ENCODE data around the gene MORC2.

The MORC2 gene

DNA sequence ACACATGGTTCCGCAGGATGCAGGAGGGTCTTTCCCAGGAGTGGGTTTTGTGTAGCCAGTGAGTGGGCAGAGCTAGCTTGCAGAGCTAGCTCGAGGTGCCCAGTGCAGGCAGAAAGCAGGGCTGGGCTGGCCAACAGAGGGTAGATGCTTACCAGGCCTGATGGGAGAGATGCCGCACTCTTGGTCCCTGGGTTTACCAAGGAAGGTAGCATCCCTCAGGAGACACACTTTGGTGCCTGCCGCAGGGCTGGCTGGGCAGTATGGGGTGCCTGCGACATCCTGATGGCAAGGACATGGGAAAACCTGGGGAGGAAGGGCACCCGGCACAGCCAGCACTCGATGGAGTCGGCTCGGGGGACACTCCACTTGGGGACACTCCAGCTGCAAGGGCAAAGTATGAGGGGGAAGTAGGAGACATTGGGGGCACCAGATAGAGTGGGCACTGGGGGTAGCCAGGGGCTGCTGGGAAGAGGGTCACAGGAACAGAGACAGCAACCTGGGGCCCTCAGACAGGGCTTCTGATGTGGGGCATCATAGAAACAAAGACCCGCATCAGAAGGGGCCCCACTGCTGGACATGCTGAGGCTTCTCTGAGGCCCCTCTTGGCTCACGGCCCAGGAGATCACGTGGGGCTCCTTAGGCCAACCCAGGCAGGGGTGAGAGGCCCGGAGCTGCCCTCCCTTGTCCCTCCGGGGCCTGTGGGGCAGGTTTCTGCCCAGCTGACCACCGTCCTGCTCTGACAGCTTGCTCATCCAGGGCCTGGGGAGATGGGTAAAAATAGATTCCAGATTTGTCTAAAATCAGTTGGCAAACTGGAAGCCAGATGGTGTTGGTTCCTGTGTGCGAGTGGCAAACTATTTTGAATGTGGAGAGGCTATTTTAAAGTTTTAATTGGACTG lies 89.8 kb downstream of the MORC2 start:
- peak; percentile 39 for DNase-seq
- H3K9me3 ChIP-seq = no peaks in the 10 kb centered on the region
- peaks cover 4% of the 10 kb centered on the region for H3K4me1 ChIP-seq
- TF ChIP-seq CTCF (IDR thresholded peaks at IDR 0.05; ENCODE audit: low read depth, low read length) = no peak
- no peak overlapping the region for H3K4me3 ChIP-seq (ENCODE audit: low read depth, low read length)
- no peaks in the 10 kb centered on the region for H3K27me3 ChIP-seq
- H3K36me3 ChIP-seq = no peaks in the 10 kb centered on the region

DNA sequence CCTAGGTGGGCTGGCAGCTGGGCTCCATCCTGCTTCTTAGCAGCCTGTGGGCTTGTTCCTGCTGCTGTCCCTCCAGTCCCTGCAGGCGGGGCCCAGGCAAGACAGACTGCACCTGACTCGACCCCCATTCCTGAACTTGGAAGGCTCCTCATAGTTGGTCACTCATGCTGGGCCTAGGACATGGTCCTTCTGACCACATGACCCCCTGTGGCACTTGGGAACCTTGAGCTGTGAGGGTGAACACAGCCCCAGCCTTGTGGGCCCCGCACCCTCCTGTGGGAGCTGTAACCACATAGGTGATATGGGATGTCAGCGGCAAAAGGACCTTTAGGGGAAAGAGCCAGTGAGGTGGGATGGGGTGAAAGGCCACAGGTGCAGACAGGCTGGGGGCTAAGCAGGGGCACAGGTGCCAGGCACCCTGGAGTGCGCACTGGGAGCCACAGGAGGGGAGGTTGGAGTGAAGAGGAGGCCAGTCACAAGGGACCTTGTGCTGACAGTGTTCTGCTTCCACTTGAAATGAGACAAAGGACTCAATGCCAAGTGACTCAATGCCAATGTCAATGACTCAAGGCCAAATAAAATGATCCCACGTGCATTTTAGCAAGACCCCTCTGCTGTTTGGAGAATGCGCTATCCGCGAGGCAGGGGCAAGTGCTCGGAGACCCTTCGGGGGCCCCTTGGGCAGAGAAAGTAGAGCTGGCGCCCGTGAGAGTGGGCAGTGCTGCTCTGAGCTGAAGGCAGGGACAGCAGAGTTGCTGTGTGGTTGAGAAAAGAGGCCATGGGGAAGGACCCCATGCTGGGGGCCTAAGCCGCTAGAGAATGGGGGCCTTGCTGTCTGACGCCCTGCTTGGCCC lies 90.7 kb downstream of the MORC2 start:
- Histone ChIP-seq H3K4me3 (ENCODE audit: low read depth, low read length) (no peak overlapping the region), H3K36me3 (no peaks in the 10 kb centered on the region), H3K9me3 (no peaks in the 10 kb centered on the region), H3K4me1 (peaks cover 4% of the 10 kb centered on the region), H3K27me3 (no peaks in the 10 kb centered on the region)
- DNase-seq = no peak
- no peak for TF ChIP-seq CTCF (IDR thresholded peaks at IDR 0.05; ENCODE audit: low read depth, low read length)

GRCh38 chr22:30876915-30877553 lies 91.5 kb downstream of the MORC2 start:
- peak; percentile 54 for DNase-seq
- Histone ChIP-seq H3K4me3 (ENCODE audit: low read depth, low read length) (no peak overlapping the region), H3K4me1 (peaks cover 4% of the 10 kb centered on the region)

DNA sequence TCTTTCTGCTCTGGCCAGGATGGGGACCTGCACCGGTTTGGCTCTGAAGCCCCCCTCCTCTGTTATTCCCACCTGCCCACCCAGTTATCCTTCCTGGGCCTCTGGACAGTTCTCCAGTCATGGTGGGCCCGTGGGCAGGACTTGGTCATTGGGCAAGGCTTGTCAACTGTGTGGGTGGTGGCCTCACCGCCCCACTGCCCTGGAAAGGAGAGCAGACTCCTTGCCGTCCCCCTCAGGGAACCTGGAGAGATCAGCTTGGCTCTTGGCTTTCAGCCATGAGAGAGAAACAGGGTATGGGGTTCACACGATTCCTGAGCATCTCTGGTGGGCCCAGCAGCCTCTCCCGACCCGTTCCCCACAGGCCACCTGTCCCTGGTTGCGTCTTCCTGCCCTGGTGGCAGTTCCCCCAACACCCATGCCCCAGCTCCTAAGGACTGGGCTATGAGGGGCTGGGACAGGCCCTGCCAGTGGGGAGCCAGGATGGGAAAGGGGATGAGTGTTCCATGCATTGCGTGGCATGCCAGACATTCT lies 92.3 kb downstream of the MORC2 start:
- no peaks in the 10 kb centered on the region for H3K27me3 ChIP-seq
- no peak overlapping the region for H3K4me3 ChIP-seq (ENCODE audit: low read depth, low read length)
- H3K4me1 ChIP-seq = peaks cover 4% of the 10 kb centered on the region
- H3K36me3 ChIP-seq = no peaks in the 10 kb centered on the region
- TF ChIP-seq CTCF (IDR thresholded peaks at IDR 0.05; ENCODE audit: low read depth, low read length) = no peak
- no peaks in the 10 kb centered on the region for H3K9me3 ChIP-seq
- DNase-seq = no peak

More at GRCh38 chr22:30876915-30877553, 91.5 kb downstream of the MORC2 start:
- no peaks in the 10 kb centered on the region for H3K27me3 ChIP-seq
- no peaks in the 10 kb centered on the region for H3K9me3 ChIP-seq
- no peaks in the 10 kb centered on the region for H3K36me3 ChIP-seq
- no peak for TF ChIP-seq CTCF (IDR thresholded peaks at IDR 0.05; ENCODE audit: low read depth, low read length)

DNA sequence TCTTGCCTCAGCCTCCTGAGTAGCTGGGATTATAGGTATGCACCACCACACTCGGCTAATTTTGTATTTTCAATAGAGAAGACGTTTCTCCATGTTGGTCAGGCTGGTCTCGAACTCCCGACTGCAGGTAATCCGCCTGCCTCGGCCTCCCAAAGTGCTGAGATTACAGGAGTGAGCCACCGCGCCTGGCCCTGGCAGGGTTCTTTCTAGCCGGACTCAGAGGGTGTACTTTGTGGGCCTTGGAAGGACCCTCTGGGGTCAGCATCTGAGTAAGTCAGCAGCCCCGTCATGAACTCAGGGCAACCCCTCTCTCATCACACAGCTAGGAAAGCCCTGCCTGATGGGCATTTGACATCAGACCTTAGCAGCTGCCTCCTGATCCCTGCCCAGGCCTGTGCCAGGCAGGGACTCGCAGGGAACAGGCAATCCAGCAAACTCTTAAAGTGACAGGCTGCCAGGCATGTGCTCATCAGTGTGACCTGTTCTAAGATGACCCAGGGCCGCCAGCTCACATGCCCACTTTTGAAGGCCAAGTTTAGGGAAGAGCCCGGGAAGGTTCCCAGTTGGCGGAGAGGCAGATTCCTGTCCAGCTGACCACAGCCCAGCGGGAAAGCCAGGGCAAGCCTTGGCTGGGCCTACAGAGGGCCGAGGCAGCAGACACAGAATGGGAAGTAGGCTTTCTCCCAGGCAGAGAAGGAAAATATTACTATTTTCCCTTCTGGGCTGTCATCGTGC lies 92.9 kb downstream of the MORC2 start:
- TF ChIP-seq CTCF (IDR thresholded peaks at IDR 0.05; ENCODE audit: low read depth, low read length) = no peak
- no peaks in the 10 kb centered on the region for H3K27me3 ChIP-seq
- no peak overlapping the region for H3K4me3 ChIP-seq (ENCODE audit: low read depth, low read length)
- no peak for DNase-seq
- H3K9me3 ChIP-seq = no peaks in the 10 kb centered on the region
- H3K4me1 ChIP-seq = peaks cover 4% of the 10 kb centered on the region
- H3K36me3 ChIP-seq = no peaks in the 10 kb centered on the region

All from BE2C (cell line).